Testis (tissue), 2 donors: ENCODE data around the gene C8G.

ENCODE experiments used
- CTCF ChIP-seq, 3 experiments: fragments of 450-650 bp in 2 of 3; fragments of 200-600 bp in 1 of 3; sonication (generic) in 1 of 3; IDR thresholded peaks; one replicate each; pipeline ENCODE4 v1.5.1; 2016 to 2019; ENCODE audit warnings: antibody characterized with exemption in 3 of 3, mild to moderate bottlenecking in 2 of 3, moderate library complexity in 1 of 3
- POLR2A ChIP-seq: fragments of 450-650 bp; IDR thresholded peaks from one replicate; pipeline ENCODE4 v1.6.1; 2017; ENCODE audit warnings: antibody characterized with exemption, mild to moderate bottlenecking, moderate library complexity

DNA sequence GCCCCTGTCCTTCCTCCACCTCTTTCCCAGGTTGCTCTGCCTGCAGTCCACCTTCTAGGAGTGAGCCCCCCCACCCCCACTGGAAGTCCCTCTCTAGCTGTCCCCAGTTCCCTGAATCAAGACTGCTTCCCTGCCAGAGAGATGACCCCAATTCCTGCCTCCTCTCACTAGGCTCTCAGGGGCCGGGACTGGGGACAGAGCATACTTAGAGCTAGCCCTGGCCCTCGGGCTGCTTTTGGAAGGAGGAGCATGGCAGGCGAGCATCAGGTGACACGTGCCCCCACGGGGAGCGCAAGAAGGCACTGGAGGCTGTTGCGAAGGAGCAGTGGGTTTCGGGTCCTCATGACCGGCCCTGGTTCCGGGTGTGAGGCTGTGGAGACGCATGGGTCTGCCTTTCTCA is 49.0 kb upstream of the C8G start:
- TF ChIP-seq CTCF (IDR thresholded peaks at IDR 0.05) (no peak), POLR2A (no peak)
